PC-9 (cell line): Measurements from ENCODE around the gene PDE11A.

ENCODE experiments used
- EZH2 ChIP-seq: fragments of 200-600 bp; sonication (generic); IDR thresholded peaks from 2 replicates; pipeline ENCODE4 v1.8.0; 2017; ENCODE audit warnings: antibody characterized with exemption, low read depth
- TF ChIP-seq, protein P1 (sequence below): fragments of 200-600 bp; sonication (generic); conservative IDR thresholded peaks from 2 replicates; pipeline ENCODE4 v1.6.1; 2017; ENCODE audit warnings: mixed run types, antibody characterized with exemption, mild to moderate bottlenecking, moderate library complexity

DNA sequence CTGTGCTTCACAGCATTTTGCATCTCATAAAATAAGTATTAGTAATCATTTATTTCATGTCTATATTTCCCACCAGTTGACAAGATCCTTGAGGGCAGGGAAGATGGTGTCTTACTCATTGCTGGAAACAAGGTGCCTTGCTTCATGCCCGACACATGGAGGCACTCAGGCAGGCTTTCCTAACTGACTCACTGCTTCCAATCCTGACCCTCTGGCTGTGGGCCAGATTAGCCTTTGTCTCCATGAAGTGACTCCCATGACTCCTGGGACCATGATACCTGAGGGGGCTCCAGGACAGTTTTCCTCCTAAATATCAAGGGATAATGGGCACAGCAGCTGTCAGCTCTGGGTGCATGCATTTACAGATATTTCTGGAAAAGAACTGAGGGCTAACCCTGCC is 405.0 kb downstream of the PDE11A start:
- TF ChIP-seq, protein P1, sequence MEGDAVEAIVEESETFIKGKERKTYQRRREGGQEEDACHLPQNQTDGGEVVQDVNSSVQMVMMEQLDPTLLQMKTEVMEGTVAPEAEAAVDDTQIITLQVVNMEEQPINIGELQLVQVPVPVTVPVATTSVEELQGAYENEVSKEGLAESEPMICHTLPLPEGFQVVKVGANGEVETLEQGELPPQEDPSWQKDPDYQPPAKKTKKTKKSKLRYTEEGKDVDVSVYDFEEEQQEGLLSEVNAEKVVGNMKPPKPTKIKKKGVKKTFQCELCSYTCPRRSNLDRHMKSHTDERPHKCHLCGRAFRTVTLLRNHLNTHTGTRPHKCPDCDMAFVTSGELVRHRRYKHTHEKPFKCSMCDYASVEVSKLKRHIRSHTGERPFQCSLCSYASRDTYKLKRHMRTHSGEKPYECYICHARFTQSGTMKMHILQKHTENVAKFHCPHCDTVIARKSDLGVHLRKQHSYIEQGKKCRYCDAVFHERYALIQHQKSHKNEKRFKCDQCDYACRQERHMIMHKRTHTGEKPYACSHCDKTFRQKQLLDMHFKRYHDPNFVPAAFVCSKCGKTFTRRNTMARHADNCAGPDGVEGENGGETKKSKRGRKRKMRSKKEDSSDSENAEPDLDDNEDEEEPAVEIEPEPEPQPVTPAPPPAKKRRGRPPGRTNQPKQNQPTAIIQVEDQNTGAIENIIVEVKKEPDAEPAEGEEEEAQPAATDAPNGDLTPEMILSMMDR: no peak
- no peak for TF ChIP-seq EZH2
